Endothelial cell of umbilical vein (primary cell): ENCODE results near the gene FUT8. TPM values are rescaled to one million over a fixed set of nuclear protein-coding genes. Genes with fewer than 3 reads are reported as not detected.

Experiments used
- BruUV-seq: library from RNA; stranded (reverse); fragments of 400-500 nt; replicated peaks from 2 replicates; lab custom pipeline; 2021; lab: Mats Ljungman, UMichigan
- CTCF ChIA-PET: fragments of 300-600, 350-600 bp; sonication (Branson Sonifier 250); formaldehyde crosslinking; loops from one replicate; lab custom pipeline; 2021; ENCODE audit warnings: antibody characterized with exemption, inconsistent platforms; lab: Charles Lee
- POLR2A ChIA-PET: fragments of 300-600, 350-600 bp; sonication (Branson Sonifier 250); formaldehyde crosslinking; loops from one replicate; lab custom pipeline; 2021; ENCODE audit warnings: antibody characterized with exemption, inconsistent platforms; lab: Charles Lee
- DNase-seq: peaks from one replicate; pipeline ENCODE4 v3.0.0-alpha.2; 2011; ENCODE audit warnings: low read depth, low spot score
- FAIRE-seq: peaks from 2 replicates; lab custom pipeline; 2011; peaks lifted over from hg19 to GRCh38; lab: Jason Lieb, UNC
- H2AFZ ChIP-seq: 2 replicates; pipeline ENCODE4 v1.6.0; 2012; ENCODE audit warnings: low read depth, low read length, control low read depth, inconsistent platforms
- H3K27ac ChIP-seq: 2 replicates; pipeline ENCODE4 v1.5.1; 2011; ENCODE audit warnings: low read depth, mild to moderate bottlenecking, control low read depth, low read length, moderate library complexity; ENCODE audit not compliant: insufficient read depth
- H3K27me3 ChIP-seq, 2 experiments: 2 replicates each; pipeline versions ENCODE4 v1.6.0 to v1.6.1; 2011; ENCODE audit warnings: low read length in 2 of 2, mixed read lengths in 1 of 2; ENCODE audit not compliant: control insufficient read depth in 2 of 2, insufficient read depth in 2 of 2
- H3K36me3 ChIP-seq, 2 experiments: 2 replicates in 1 of 2; 3 replicates in 1 of 2; pipeline ENCODE4 v1.5.1; 2011; ENCODE audit warnings: low read length in 2 of 2, mild to moderate bottlenecking in 1 of 2, moderate library complexity in 1 of 2; ENCODE audit not compliant: control insufficient read depth in 2 of 2, insufficient read depth in 2 of 2; ENCODE audit errors: extremely low read depth in 1 of 2
- H3K4me1 ChIP-seq: 3 replicates; pipeline ENCODE4 v1.5.1; 2011; ENCODE audit warnings: mild to moderate bottlenecking, low read length; ENCODE audit not compliant: control insufficient read depth, insufficient read depth; ENCODE audit errors: extremely low read depth
- H3K4me2 ChIP-seq: 2 replicates; pipeline ENCODE4 v1.6.1; 2011; ENCODE audit warnings: low read length, control low read depth, mixed read lengths; ENCODE audit not compliant: insufficient read depth
- H3K4me3 ChIP-seq, 3 experiments: fragments of 200-600 bp in 1 of 3; sonication (generic), shearing (Covaris generic) in 1 of 3; replicated peaks in 1 of 3; 2 replicates each; pipeline ENCODE4 v1.5.1; 2011 to 2016; ENCODE audit warnings: control low read depth in 3 of 3, low read length in 3 of 3, mild to moderate bottlenecking in 2 of 3, inconsistent platforms in 1 of 3, low read depth in 1 of 3, moderate library complexity in 1 of 3; ENCODE audit not compliant: insufficient read depth in 1 of 3
- H3K79me2 ChIP-seq: 2 replicates; pipeline ENCODE4 v1.6.0; 2012; ENCODE audit warnings: low read length, inconsistent platforms; ENCODE audit not compliant: control insufficient read depth, insufficient read depth
- H3K9ac ChIP-seq: replicated peaks from 2 replicates; pipeline ENCODE3; 2011; ENCODE audit warnings: low read length, control low read depth; ENCODE audit not compliant: insufficient read depth; ENCODE audit errors: extremely low read depth
- H3K9me1 ChIP-seq: replicated peaks from 3 replicates; pipeline ENCODE4 v1.6.0; 2011; ENCODE audit warnings: mild to moderate bottlenecking, low read length; ENCODE audit not compliant: control insufficient read depth, insufficient read depth; ENCODE audit errors: extremely low read depth
- H3K9me3 ChIP-seq: replicated peaks from 2 replicates; pipeline ENCODE4 v1.5.1; 2012; ENCODE audit warnings: low read length, inconsistent platforms; ENCODE audit not compliant: control insufficient read depth, insufficient read depth
- H4K20me1 ChIP-seq: replicated peaks from 2 replicates; pipeline ENCODE3; 2011; ENCODE audit warnings: mild to moderate bottlenecking, low read length; ENCODE audit not compliant: control insufficient read depth, insufficient read depth; ENCODE audit errors: extremely low read depth
- EZH2 ChIP-seq: IDR thresholded peaks from 2 replicates; pipeline ENCODE4 v1.6.1; 2012; ENCODE audit warnings: borderline replicate concordance, low read depth, mild to moderate bottlenecking, moderate library complexity, low read length, inconsistent platforms; ENCODE audit not compliant: severe bottlenecking
- FOS ChIP-seq: IDR thresholded peaks from 2 replicates; pipeline ENCODE4 v1.6.1; 2011; ENCODE audit warnings: mild to moderate bottlenecking, low read length, moderate library complexity, borderline replicate concordance; ENCODE audit not compliant: insufficient read depth
- GATA2 ChIP-seq: IDR thresholded peaks from 2 replicates; pipeline ENCODE4 v1.7.0; 2011; ENCODE audit warnings: low read depth, mild to moderate bottlenecking, moderate library complexity, mixed read lengths, low read length; ENCODE audit not compliant: insufficient read length, insufficient read depth
- JUN ChIP-seq: IDR thresholded peaks from 2 replicates; pipeline ENCODE4 v1.6.1; 2011; ENCODE audit warnings: borderline replicate concordance, low read depth; ENCODE audit not compliant: insufficient read length, insufficient read depth
- MYC ChIP-seq: IDR thresholded peaks from one replicate; pipeline ENCODE4 v1.6.1; 2011; ENCODE audit warnings: mild to moderate bottlenecking, low read depth, low read length
- POLR2A ChIP-seq: IDR thresholded peaks from 2 replicates; pipeline ENCODE4 v1.6.1; 2012; ENCODE audit warnings: low read depth, mild to moderate bottlenecking, control low read depth, low read length
- POLR2AphosphoS5 ChIP-seq: IDR thresholded peaks from 2 replicates; pipeline ENCODE4 v1.6.1; 2012; ENCODE audit warnings: low read depth, mild to moderate bottlenecking, control low read depth, low read length, moderate library complexity; ENCODE audit not compliant: insufficient read depth
- dilution Hi-C: fragments of 300-500 bp; cut with MboI; formaldehyde crosslinking; loops from one replicate; pipeline ENCODE4 v1.15.0; 2019; ENCODE audit warnings: low sequenced_read_pairs; ENCODE audit not compliant: extremely low pct_ligation_motif_present
- intact Hi-C: fragments of 100-400 bp; cut with micrococcal nuclease; formaldehyde crosslinking; loops from one replicate; pipeline ENCODE4 v1.10.0; 2022
- polyA plus RNA-seq, 4 experiments: library from polyadenylated mRNA; depleted of rRNA in 3 of 4; stranded (reverse) in 3 of 4; unstranded in 1 of 4; fragments of >200 nt; gene quantifications; 2 replicates each; pipeline versions ENCODE4 v1.2.1 to v1.2.3, GENCODE V29; 2011 to 2012; ENCODE audit warnings: missing spikeins in 1 of 4
- total RNA-seq: library from RNA; stranded (reverse); gene quantifications from 2 replicates; pipeline ENCODE4 v1.2.3, GENCODE V29; 2021
- TF ChIP-seq, protein P1 (sequence below): IDR thresholded peaks from 2 replicates; pipeline ENCODE4 v1.6.1; 2011; ENCODE audit not compliant: insufficient read depth, insufficient read length
- TF ChIP-seq, protein P2 (sequence below), 2 donors: IDR thresholded peaks; 1 replicate in 1 of 2; 2 replicates in 1 of 2; pipeline ENCODE4 v1.5.1; 2011; ENCODE audit warnings: low read length in 2 of 2, mild to moderate bottlenecking in 2 of 2, moderate library complexity in 2 of 2, control low read depth in 1 of 2, inconsistent platforms in 1 of 2, low read depth in 1 of 2; ENCODE audit not compliant: insufficient read depth in 1 of 2; ENCODE audit errors: extremely low read depth in 1 of 2

FUT8 gene
- total and polyA plus RNA-seq, 2 donors (not counting 3 experiments of a cell fraction or from before 2014, with no cell fraction given), result 16.7 to 38.8 TPM

- Histone ChIP-seq H3K4me2 (no peak overlapping the region), H3K9me3 (no peaks in the 10 kb centered on the region), H3K9ac (no peak overlapping the region), H3K36me3 (no peaks in the 10 kb centered on the region), H3K27ac (no peak overlapping the region), H3K4me3 (no peak overlapping the region), H3K4me1 (no peaks in the 10 kb centered on the region), H3K79me2 (peaks cover 41% of the 10 kb centered on the region), H2AFZ (no peak overlapping the region), H3K27me3 (no peaks in the 10 kb centered on the region), H4K20me1 (no peaks in the 10 kb centered on the region), H3K9me1 (no peaks in the 10 kb centered on the region)
- FAIRE-seq (no peak), DNase-seq (no peak)
- no TSS peak for BruUV-seq
- intact Hi-C loops (no loop called here), dilution Hi-C loops (no loop called here)
- CTCF ChIA-PET, result interaction anchor here (1.3 to 1.4 kb wide), 2 partner anchors 20 to 393 kb away, joined by 3 to 4 read pairs; no protein-coding TSS in a partner anchor
- POLR2A ChIA-PET, result no interaction called here
- TF ChIP-seq FOS (no peak), MYC (no peak), EZH2 (no peak), POLR2A (no peak), POLR2AphosphoS5 (no peak), GATA2 (no peak), JUN (no peak)
- TF ChIP-seq, protein P1, sequence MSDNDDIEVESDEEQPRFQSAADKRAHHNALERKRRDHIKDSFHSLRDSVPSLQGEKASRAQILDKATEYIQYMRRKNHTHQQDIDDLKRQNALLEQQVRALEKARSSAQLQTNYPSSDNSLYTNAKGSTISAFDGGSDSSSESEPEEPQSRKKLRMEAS, result no peak
- TF ChIP-seq, protein P2, sequence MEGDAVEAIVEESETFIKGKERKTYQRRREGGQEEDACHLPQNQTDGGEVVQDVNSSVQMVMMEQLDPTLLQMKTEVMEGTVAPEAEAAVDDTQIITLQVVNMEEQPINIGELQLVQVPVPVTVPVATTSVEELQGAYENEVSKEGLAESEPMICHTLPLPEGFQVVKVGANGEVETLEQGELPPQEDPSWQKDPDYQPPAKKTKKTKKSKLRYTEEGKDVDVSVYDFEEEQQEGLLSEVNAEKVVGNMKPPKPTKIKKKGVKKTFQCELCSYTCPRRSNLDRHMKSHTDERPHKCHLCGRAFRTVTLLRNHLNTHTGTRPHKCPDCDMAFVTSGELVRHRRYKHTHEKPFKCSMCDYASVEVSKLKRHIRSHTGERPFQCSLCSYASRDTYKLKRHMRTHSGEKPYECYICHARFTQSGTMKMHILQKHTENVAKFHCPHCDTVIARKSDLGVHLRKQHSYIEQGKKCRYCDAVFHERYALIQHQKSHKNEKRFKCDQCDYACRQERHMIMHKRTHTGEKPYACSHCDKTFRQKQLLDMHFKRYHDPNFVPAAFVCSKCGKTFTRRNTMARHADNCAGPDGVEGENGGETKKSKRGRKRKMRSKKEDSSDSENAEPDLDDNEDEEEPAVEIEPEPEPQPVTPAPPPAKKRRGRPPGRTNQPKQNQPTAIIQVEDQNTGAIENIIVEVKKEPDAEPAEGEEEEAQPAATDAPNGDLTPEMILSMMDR (IDR thresholded peaks at IDR 0.05; ENCODE audit: extremely low read depth in 1 of 2, insufficient read depth in 1 of 2, low read depth in 1 of 2, low read length in 2 of 2), result no peak
Measured at GRCh38 chr14:65431245-65431644, 18.7 kb downstream of the FUT8 start.
